GM06990 (cell line): ENCODE measurements around the gene FAHD2A.
"Not testable (repeated sequence)": the region's sequence is repeated elsewhere in the genome, so short reads cannot be mapped to it uniquely, and the experiment has no call there.

Source experiments
- DNase-seq: peaks from one replicate; pipeline ENCODE4 v3.0.0-alpha.2; 2011; ENCODE audit not compliant: insufficient read length; ENCODE audit errors: extremely low read depth
- H3K27me3 ChIP-seq: replicated peaks from 2 replicates; pipeline ENCODE4 v1.6.0; 2011; ENCODE audit warnings: low read length; ENCODE audit not compliant: control insufficient read depth, insufficient read depth
- H3K36me3 ChIP-seq: 2 replicates; pipeline ENCODE4 v1.5.1; 2011; ENCODE audit warnings: low read length; ENCODE audit not compliant: control insufficient read depth, insufficient read depth
- H3K4me3 ChIP-seq: replicated peaks from 2 replicates; pipeline ENCODE4 v1.5.1; 2011; ENCODE audit warnings: low read depth, mild to moderate bottlenecking, control low read depth, low read length

Gene FAHD2A

GRCh38 chr2:95427196-95427867 is 24.8 kb downstream of the FAHD2A start:
- DNase-seq, result not testable (repeated sequence)

GRCh38 chr2:95429748-95430467 is 27.4 kb downstream of the FAHD2A start:
- not testable (repeated sequence) for H3K4me3 ChIP-seq, DNase-seq, H3K27me3 ChIP-seq, H3K36me3 ChIP-seq

More at GRCh38 chr2:95427196-95427867, 24.8 kb downstream of the FAHD2A start:
- H3K4me3 ChIP-seq, H3K36me3 ChIP-seq, H3K27me3 ChIP-seq: not testable (repeated sequence)

GRCh38 chr2:95433373-95433772 is 30.9 kb downstream of the FAHD2A start:
- not testable (repeated sequence) for H3K27me3 ChIP-seq, H3K4me3 ChIP-seq, DNase-seq, H3K36me3 ChIP-seq

GRCh38 chr2:95433973-95434372 is 31.5 kb downstream of the FAHD2A start:
- not testable (repeated sequence) for DNase-seq, H3K36me3 ChIP-seq, H3K4me3 ChIP-seq, H3K27me3 ChIP-seq

GRCh38 chr2:95434507-95435076 is 32.1 kb downstream of the FAHD2A start:
- not testable (repeated sequence) for H3K27me3 ChIP-seq, H3K36me3 ChIP-seq, H3K4me3 ChIP-seq, DNase-seq

GRCh38 chr2:95435162-95435871 is 32.8 kb downstream of the FAHD2A start:
- DNase-seq, H3K4me3 ChIP-seq, H3K36me3 ChIP-seq, H3K27me3 ChIP-seq: not testable (repeated sequence)

GRCh38 chr2:95435872-95436209 is 33.3 kb downstream of the FAHD2A start:
- DNase-seq, H3K36me3 ChIP-seq, H3K4me3 ChIP-seq, H3K27me3 ChIP-seq: not testable (repeated sequence)

GRCh38 chr2:95442474-95443099 is 40.1 kb downstream of the FAHD2A start:
- not testable (repeated sequence) for DNase-seq, H3K27me3 ChIP-seq

GRCh38 chr2:95445317-95445716 is 42.8 kb downstream of the FAHD2A start:
- not testable (repeated sequence) for DNase-seq, H3K27me3 ChIP-seq, H3K4me3 ChIP-seq, H3K36me3 ChIP-seq

More at GRCh38 chr2:95442474-95443099, 40.1 kb downstream of the FAHD2A start:
- H3K36me3 ChIP-seq, H3K4me3 ChIP-seq: not testable (repeated sequence)

- not testable (repeated sequence) for DNase-seq, H3K4me3 ChIP-seq, H3K27me3 ChIP-seq, H3K36me3 ChIP-seq
Observed at GRCh38 chr2:95463292-95463691, 60.8 kb downstream of the FAHD2A start.
